Sigmoid colon (tissue), 4 donors: Measurements from ENCODE around the gene ADD1.

Experiments used
- EP300 ChIP-seq, 4 donors: sonication (generic); formaldehyde crosslinking; IDR thresholded peaks; one replicate each; pipeline ENCODE4 v1.6.1; 2017; ENCODE audit warnings: antibody characterized with exemption in 4 of 4
- POLR2A ChIP-seq, 2 donors: fragments of 450-650 bp; IDR thresholded peaks; one replicate each; pipeline ENCODE4 v1.6.1; 2016; ENCODE audit warnings: antibody characterized with exemption in 2 of 2, mild to moderate bottlenecking in 2 of 2, moderate library complexity in 2 of 2
- POLR2AphosphoS5 ChIP-seq, 4 donors: sonication (generic); formaldehyde crosslinking; IDR thresholded peaks; one replicate each; pipeline ENCODE4 v1.6.1; 2017; ENCODE audit warnings: antibody characterized with exemption in 4 of 4
- TF ChIP-seq, protein P1 (sequence below), 4 experiments: fragments of 450-650 bp in 3 of 4; fragments of 200-600 bp in 1 of 4; IDR thresholded peaks; one replicate each; pipeline ENCODE4 v1.5.1; 2016 to 2019; ENCODE audit warnings: antibody characterized with exemption in 4 of 4, mild to moderate bottlenecking in 3 of 4, moderate library complexity in 2 of 4

DNA sequence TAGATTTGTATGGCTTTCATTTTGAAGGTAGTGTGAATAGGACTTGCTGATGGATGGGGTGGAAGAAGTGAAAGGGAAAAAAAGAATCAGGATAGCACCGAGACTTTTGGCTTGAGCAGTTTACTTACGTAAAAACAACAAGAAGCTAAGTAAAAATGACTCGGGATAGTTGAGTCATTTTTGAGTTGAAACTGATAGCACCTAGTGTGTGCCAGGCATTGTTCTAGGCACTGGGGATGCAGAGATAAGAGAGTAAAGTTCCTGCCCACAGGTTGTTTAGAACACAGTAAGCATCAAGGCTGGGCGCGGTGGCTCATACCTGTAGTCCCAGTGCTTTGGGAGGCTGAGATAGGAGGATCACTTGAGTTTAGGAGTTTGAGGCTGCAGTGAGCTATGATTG is 34.7 kb downstream of the ADD1 start:
- TF ChIP-seq, protein P1, sequence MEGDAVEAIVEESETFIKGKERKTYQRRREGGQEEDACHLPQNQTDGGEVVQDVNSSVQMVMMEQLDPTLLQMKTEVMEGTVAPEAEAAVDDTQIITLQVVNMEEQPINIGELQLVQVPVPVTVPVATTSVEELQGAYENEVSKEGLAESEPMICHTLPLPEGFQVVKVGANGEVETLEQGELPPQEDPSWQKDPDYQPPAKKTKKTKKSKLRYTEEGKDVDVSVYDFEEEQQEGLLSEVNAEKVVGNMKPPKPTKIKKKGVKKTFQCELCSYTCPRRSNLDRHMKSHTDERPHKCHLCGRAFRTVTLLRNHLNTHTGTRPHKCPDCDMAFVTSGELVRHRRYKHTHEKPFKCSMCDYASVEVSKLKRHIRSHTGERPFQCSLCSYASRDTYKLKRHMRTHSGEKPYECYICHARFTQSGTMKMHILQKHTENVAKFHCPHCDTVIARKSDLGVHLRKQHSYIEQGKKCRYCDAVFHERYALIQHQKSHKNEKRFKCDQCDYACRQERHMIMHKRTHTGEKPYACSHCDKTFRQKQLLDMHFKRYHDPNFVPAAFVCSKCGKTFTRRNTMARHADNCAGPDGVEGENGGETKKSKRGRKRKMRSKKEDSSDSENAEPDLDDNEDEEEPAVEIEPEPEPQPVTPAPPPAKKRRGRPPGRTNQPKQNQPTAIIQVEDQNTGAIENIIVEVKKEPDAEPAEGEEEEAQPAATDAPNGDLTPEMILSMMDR (IDR thresholded peaks at IDR 0.05), result no peak
- TF ChIP-seq POLR2AphosphoS5 (IDR thresholded peaks at IDR 0.05) (no peak), EP300 (IDR thresholded peaks at IDR 0.05) (no peak), POLR2A (IDR thresholded peaks at IDR 0.05) (no peak)
